GDM1 (cell line): ENCODE data around the gene SCIMP.
"Not testable (repeated sequence)": the region's sequence is repeated elsewhere in the genome, so short reads cannot be mapped to it uniquely, and the experiment has no call there.

Experiments
- DNase-seq: peaks from one replicate; lab custom pipeline; 2025; lab: John Stamatoyannopoulos, UW

SCIMP gene

GRCh38 chr17:5237541-5238016 is 2.9 kb upstream of the SCIMP start:
- DNase-seq: peak; percentile 42

- DNase-seq: no peak
Measured at GRCh38 chr17:5236938-5237540, 2.4 kb upstream of the SCIMP start.

- not testable (repeated sequence) for DNase-seq
Measured at GRCh38 chr17:5233492-5233891, 1.2 kb downstream of the SCIMP start.

- no peak for DNase-seq
Measured at GRCh38 chr17:5226940-5227878, 7.5 kb downstream of the SCIMP start.

- no peak for DNase-seq
Measured at GRCh38 chr17:5225668-5226457, 8.8 kb downstream of the SCIMP start.

- not testable (repeated sequence) for DNase-seq
Measured at GRCh38 chr17:5221912-5222311, 12.7 kb downstream of the SCIMP start.

- DNase-seq: no peak
Measured at GRCh38 chr17:5220074-5220473, 14.6 kb downstream of the SCIMP start.

GRCh38 chr17:5219536-5219935 is 15.1 kb downstream of the SCIMP start:
- DNase-seq: no peak

GRCh38 chr17:5217562-5217961 is 17.1 kb downstream of the SCIMP start:
- DNase-seq: not testable (repeated sequence)

GRCh38 chr17:5211458-5211857 is 23.2 kb downstream of the SCIMP start:
- DNase-seq: no peak

GRCh38 chr17:5210614-5211252 is 23.9 kb downstream of the SCIMP start:
- no peak for DNase-seq

- no peak for DNase-seq
Measured at GRCh38 chr17:5210091-5210490, 24.6 kb downstream of the SCIMP start.

- DNase-seq: no peak
Measured at GRCh38 chr17:5209396-5209795, 25.3 kb downstream of the SCIMP start.

GRCh38 chr17:5203908-5204294 is 30.8 kb downstream of the SCIMP start:
- no peak for DNase-seq

GRCh38 chr17:5203178-5203907 is 31.3 kb downstream of the SCIMP start:
- DNase-seq: no peak

GRCh38 chr17:5201011-5201410 is 33.6 kb downstream of the SCIMP start:
- DNase-seq: no peak

- no peak for DNase-seq
Measured at GRCh38 chr17:5200360-5200759, 34.3 kb downstream of the SCIMP start.

- DNase-seq: no peak
Measured at GRCh38 chr17:5198472-5198871, 36.2 kb downstream of the SCIMP start.

- no peak for DNase-seq
Measured at GRCh38 chr17:5194346-5194745, 40.3 kb downstream of the SCIMP start.

GRCh38 chr17:5191541-5192417 is 42.9 kb downstream of the SCIMP start, which contains the start of gene ZNF594:
ZNF594 (minus strand) TSS chr17:5191868; CDS start chr17:5184256, 7,612 bp downstream.
- peak; percentile 96 for DNase-seq
